ENCODE measurements around the gene MMP7.

- TF ChIP-seq CTCF (IDR thresholded peaks at IDR 0.05) (no peak), POLR2A (IDR thresholded peaks at IDR 0.05) (no peak)
These were observed 38.6 kb downstream of the MMP7 start for GRCh38 chr11:102491969-102492368.
